ENCODE measurements around the gene ATAD2B. TPM values are rescaled to one million over a fixed set of nuclear protein-coding genes. Genes with fewer than 3 reads are reported as not detected.

ATAD2B gene
- total RNA-seq, 1 donor from 2014 or later, result 46.8 TPM

DNA sequence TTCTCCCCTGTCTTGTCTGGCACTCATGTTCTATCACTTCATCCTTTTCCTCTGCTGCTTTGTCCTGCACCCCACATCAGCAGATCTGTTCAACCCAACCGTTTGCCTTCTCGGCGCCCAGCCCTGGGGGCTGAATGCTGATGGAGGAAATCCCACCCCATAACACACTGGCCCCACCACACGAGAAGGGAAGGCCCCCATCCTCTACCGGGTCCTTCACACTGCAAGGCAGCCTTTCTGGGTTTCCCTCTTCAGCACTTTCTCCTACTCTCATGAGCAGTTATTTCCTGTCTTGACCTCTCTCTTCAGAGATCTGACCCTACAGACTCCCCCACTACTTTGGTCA, 227.4 kb downstream of the ATAD2B start:
- DNase-seq, result no peak

DNA sequence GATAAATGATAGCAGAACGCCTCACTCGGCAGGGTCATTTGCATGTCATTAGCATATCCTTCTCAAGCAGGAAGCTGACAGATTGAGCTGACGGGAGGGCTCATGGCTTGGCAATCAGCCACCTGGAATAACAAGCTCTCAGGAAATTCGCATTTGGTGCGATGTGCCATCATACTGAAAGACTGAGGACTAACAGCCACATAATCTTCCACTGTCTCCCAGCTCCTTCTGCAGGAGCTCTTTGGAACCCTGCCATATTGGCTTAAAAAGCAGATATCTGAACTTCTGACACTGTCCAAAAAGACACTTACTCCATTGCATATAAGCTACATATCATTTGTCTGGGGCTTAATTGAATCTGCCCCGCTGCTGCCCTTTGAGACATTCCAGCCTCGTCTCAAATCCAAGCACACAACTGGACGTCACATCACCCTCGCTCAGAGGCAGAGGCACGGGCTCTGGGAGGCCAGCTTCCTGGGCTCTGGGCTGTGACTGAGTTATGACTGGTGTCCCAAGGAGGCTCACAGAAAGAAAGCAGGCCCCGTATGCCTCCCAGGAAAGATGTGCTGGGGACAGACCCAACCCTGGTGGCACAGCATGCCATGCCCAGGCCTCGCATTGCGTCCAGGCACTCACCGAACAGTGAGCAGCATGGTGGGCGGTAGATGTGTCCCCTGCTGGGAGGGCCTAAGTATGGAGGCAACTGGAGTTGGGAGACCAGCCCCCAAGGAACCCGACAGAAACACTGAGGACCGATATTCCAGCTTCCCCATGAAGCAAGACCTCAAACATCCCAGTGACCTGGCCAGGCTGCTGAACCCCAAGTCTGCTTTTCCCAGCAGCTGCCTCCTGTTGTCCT, 228.0 kb downstream of the ATAD2B start:
- no peak for DNase-seq

Other genes starting within 250 kb of the ATAD2B start
- gene UBXN2A, start 13.3 kb upstream of the ATAD2B start, total RNA-seq, result 18.8 TPM
- gene MFSD2B, start 83.0 kb upstream of the ATAD2B start, total RNA-seq, result 1.7 TPM
- 7.1 TPM for gene WDCP, start 120.3 kb upstream of the ATAD2B start, total RNA-seq
- 3.3 TPM for gene FKBP1B, start 122.6 kb upstream of the ATAD2B start, total RNA-seq
- 94.8 TPM for gene SF3B6, start 149.2 kb upstream of the ATAD2B start, total RNA-seq
- 25.7 TPM for gene TP53I3, start 157.7 kb upstream of the ATAD2B start, total RNA-seq
- 0.49 TPM for gene PFN4, start 196.2 kb upstream of the ATAD2B start, total RNA-seq
- gene FAM228B, start 196.3 kb upstream of the ATAD2B start, total RNA-seq, result 21.2 TPM
- 0.69 TPM for gene FAM228A, start 247.9 kb upstream of the ATAD2B start, total RNA-seq

Data from skin of body (tissue), 2 donors.